Measurements from ENCODE around the gene LMCD1.

GRCh38 chr3:8486936-8487335, 14.7 kb upstream of the LMCD1 start:
- TF ChIP-seq POLR2AphosphoS5 (IDR thresholded peaks at IDR 0.05; ENCODE audit: borderline replicate concordance, low read depth, low read length), result no peak
- no peak for TF ChIP-seq EZH2 (IDR thresholded peaks at IDR 0.05)

Data from SK-N-MC (cell line).